HCT116 (cell line): ENCODE data around the gene IGFBP2.

Source experiments
- CTCF ChIP-seq, 3 experiments: fragments of 200-600 bp in 1 of 3; sonication (generic) in 1 of 3; IDR thresholded peaks in 2 of 3; conservative IDR thresholded peaks in 1 of 3; 2 replicates each; pipeline ENCODE4 v1.5.1; 2012 to 2017; ENCODE audit warnings: low read depth in 2 of 3, low read length in 2 of 3, antibody characterized with exemption in 1 of 3, borderline replicate concordance in 1 of 3, control low read depth in 1 of 3, mild to moderate bottlenecking in 1 of 3, mixed read lengths in 1 of 3, mixed run types in 1 of 3, moderate library complexity in 1 of 3; ENCODE audit not compliant: insufficient read depth in 1 of 3
- EZH2 ChIP-seq: fragments of 200-600 bp; sonication (generic); IDR thresholded peaks from 2 replicates; pipeline ENCODE4 v1.6.1; 2017; ENCODE audit warnings: antibody characterized with exemption, mixed run types
- EZH2phosphoT487 ChIP-seq: fragments of 200-600 bp; IDR thresholded peaks from 2 replicates; pipeline ENCODE4 v1.6.1; 2018; ENCODE audit warnings: antibody characterized with exemption, borderline replicate concordance
- MAX ChIP-seq: IDR thresholded peaks from 2 replicates; pipeline ENCODE4 v1.6.1; 2012
- POLR2A ChIP-seq: IDR thresholded peaks from 2 replicates; pipeline ENCODE4 v1.7.0; 2011; ENCODE audit warnings: borderline replicate concordance; ENCODE audit not compliant: insufficient read depth, insufficient read length; ENCODE audit errors: extremely low read depth
- POLR2AphosphoS5 ChIP-seq: IDR thresholded peaks from 2 replicates; pipeline ENCODE4 v1.6.1; 2011; ENCODE audit warnings: mild to moderate bottlenecking, low read depth, low read length, moderate library complexity
- RAD21 ChIP-seq: IDR thresholded peaks from 2 replicates; pipeline ENCODE4 v1.6.1; 2012; ENCODE audit warnings: low read depth, mild to moderate bottlenecking
- REST ChIP-seq: IDR thresholded peaks from 2 replicates; pipeline ENCODE4 v1.6.1; 2012; ENCODE audit warnings: low read depth
- SIN3A ChIP-seq: IDR thresholded peaks from 2 replicates; pipeline ENCODE4 v1.6.1; 2012; ENCODE audit warnings: low read depth
- TCF7L2 ChIP-seq: IDR thresholded peaks from 2 replicates; pipeline ENCODE4 v1.7.0; 2011; ENCODE audit warnings: borderline replicate concordance, inconsistent platforms; ENCODE audit not compliant: insufficient read depth, insufficient read length; ENCODE audit errors: extremely low read depth

- TF ChIP-seq POLR2A: no peak
- TF ChIP-seq CTCF (IDR thresholded peaks at IDR 0.05 in 2 of 3, conservative IDR thresholded peaks at IDR 0.05 in 1 of 3; ENCODE audit: borderline replicate concordance in 1 of 3, insufficient read depth in 1 of 3, low read depth in 2 of 3, low read length in 2 of 3): no peak
- no peak for TF ChIP-seq EZH2
- TF ChIP-seq SIN3A: no peak
- no peak for TF ChIP-seq RAD21
- TF ChIP-seq MAX: no peak
- no peak for TF ChIP-seq POLR2AphosphoS5
- TF ChIP-seq REST: no peak
- no peak for TF ChIP-seq TCF7L2
- no peak for TF ChIP-seq EZH2phosphoT487
These were observed 20.0 kb downstream of the IGFBP2 start for GRCh38 chr2:216653093-216653799.
